ENCODE results near the gene CASZ1. TPM values are rescaled to one million over a fixed set of nuclear protein-coding genes. Genes with fewer than 3 reads are reported as not detected.

Gene CASZ1
- total RNA-seq, 1 donor from 2014 or later = 5.7 TPM

- DNase-seq (ENCODE audit: extremely low read depth, low read depth, low spot score) = no peak
Measured at GRCh38 chr1:10795276-10796021, 997 bp downstream of the CASZ1 start.

GRCh38 chr1:10794724-10795275 is 1.6 kb downstream of the CASZ1 start:
- no peak for DNase-seq (ENCODE audit: extremely low read depth, low read depth, low spot score)

- DNase-seq (ENCODE audit: extremely low read depth, low read depth, low spot score) = no peak
Measured at GRCh38 chr1:10793129-10793651, 3.3 kb downstream of the CASZ1 start.

GRCh38 chr1:10791105-10791951 is 5.1 kb downstream of the CASZ1 start:
- no peak for DNase-seq (ENCODE audit: extremely low read depth, low read depth, low spot score)

- DNase-seq (ENCODE audit: extremely low read depth, low read depth, low spot score) = no peak
Measured at GRCh38 chr1:10789803-10790702, 6.4 kb downstream of the CASZ1 start.

- DNase-seq (ENCODE audit: extremely low read depth, low read depth, low spot score) = no peak
Measured at GRCh38 chr1:10789047-10789791, 7.2 kb downstream of the CASZ1 start.

GRCh38 chr1:10788592-10789006 is 7.8 kb downstream of the CASZ1 start:
- no peak for DNase-seq (ENCODE audit: extremely low read depth, low read depth, low spot score)

- no peak for DNase-seq (ENCODE audit: extremely low read depth, low read depth, low spot score)
Measured at GRCh38 chr1:10787286-10787685, 9.2 kb downstream of the CASZ1 start.

GRCh38 chr1:10785728-10786638 is 10.5 kb downstream of the CASZ1 start:
- no peak for DNase-seq (ENCODE audit: extremely low read depth, low read depth, low spot score)

GRCh38 chr1:10784998-10785727 is 11.3 kb downstream of the CASZ1 start:
- DNase-seq (ENCODE audit: extremely low read depth, low read depth, low spot score) = no peak

- DNase-seq (ENCODE audit: extremely low read depth, low read depth, low spot score) = no peak
Measured at GRCh38 chr1:10782491-10783244, 13.8 kb downstream of the CASZ1 start.

- no peak for DNase-seq (ENCODE audit: extremely low read depth, low read depth, low spot score)
Measured at GRCh38 chr1:10781137-10781536, 15.3 kb downstream of the CASZ1 start.

- DNase-seq (ENCODE audit: extremely low read depth, low read depth, low spot score) = no peak
Measured at GRCh38 chr1:10779841-10780240, 16.6 kb downstream of the CASZ1 start.

GRCh38 chr1:10779201-10779600 is 17.2 kb downstream of the CASZ1 start:
- no peak for DNase-seq (ENCODE audit: extremely low read depth, low read depth, low spot score)

- DNase-seq (ENCODE audit: extremely low read depth, low read depth, low spot score) = no peak
Measured at GRCh38 chr1:10778640-10779039, 17.8 kb downstream of the CASZ1 start.

- DNase-seq (ENCODE audit: extremely low read depth, low read depth, low spot score) = no peak
Measured at GRCh38 chr1:10777749-10778574, 18.5 kb downstream of the CASZ1 start.
